T-cell (primary cell): Measurements from ENCODE around the gene SNX21. TPM values are rescaled to one million over a fixed set of nuclear protein-coding genes. Genes with fewer than 3 reads are reported as not detected.
"Not testable (repeated sequence)": the region's sequence is repeated elsewhere in the genome, so short reads cannot be mapped to it uniquely, and the experiment has no call there.

Experiments used
- ATAC-seq, 4 experiments: fragments of 200-7000 bp in 3 of 4; fragments of 150-1000 bp in 1 of 4; cut with Tn5 transposase; replicated peaks in 1 of 4; 1 replicate in 3 of 4; 2 replicates in 1 of 4; pipeline ENCODE4 v1.10.0; 2021; ENCODE audit warnings: moderate library complexity in 3 of 4, mild to moderate bottlenecking in 2 of 4, moderate number of reproducible peaks in 1 of 4
- CTCF ChIA-PET, 2 donors: fragments of 300-600 bp; sonication (Branson Sonifier 250); formaldehyde crosslinking; loops; one replicate each; lab custom pipeline; 2022; ENCODE audit warnings: antibody characterized with exemption in 2 of 2; lab: Charles Lee
- POLR2A ChIA-PET, 2 donors: fragments of 300-600 bp; sonication (Branson Sonifier 250); formaldehyde crosslinking; loops; one replicate each; lab custom pipeline; 2022; ENCODE audit warnings: antibody characterized with exemption in 2 of 2; lab: Charles Lee
- DNase-seq, 35 experiments: peaks; one replicate each; pipeline versions ENCODE4 v3.0.0 to v3.0.0-alpha.2; 2013 to 2023
- H3K27ac ChIP-seq: one replicate; pipeline ENCODE4 v1.5.1; 2013; ENCODE audit warnings: low read length
- H3K27me3 ChIP-seq, 2 experiments: replicated peaks in 1 of 2; 1 replicate in 1 of 2; 2 replicates in 1 of 2; pipeline versions ENCODE4 v1.6.1 to v1.7.0; 2013; ENCODE audit warnings: low read length in 1 of 2, mixed read lengths in 1 of 2; ENCODE audit not compliant: control insufficient read depth in 2 of 2, insufficient read depth in 2 of 2; ENCODE audit errors: extremely low read depth in 1 of 2
- H3K36me3 ChIP-seq, 2 donors: 1 replicate in 1 of 2; 2 replicates in 1 of 2; pipeline versions ENCODE4 v1.6.1 to v1.7.0; 2013; ENCODE audit warnings: low read length in 1 of 2; ENCODE audit not compliant: control insufficient read depth in 2 of 2, insufficient read depth in 1 of 2; ENCODE audit errors: extremely low read depth in 1 of 2
- H3K4me1 ChIP-seq, 2 experiments: 1 replicate in 1 of 2; 2 replicates in 1 of 2; pipeline versions ENCODE4 v1.6.1 to v1.7.0; 2013; ENCODE audit warnings: low read length in 2 of 2, mixed read lengths in 1 of 2; ENCODE audit not compliant: insufficient read depth in 2 of 2, control insufficient read depth in 1 of 2; ENCODE audit errors: extremely low read depth in 1 of 2
- H3K4me3 ChIP-seq, 2 donors: 1 replicate in 1 of 2; 2 replicates in 1 of 2; pipeline versions ENCODE4 v1.5.1 to v1.7.0; 2013; ENCODE audit warnings: mild to moderate bottlenecking in 2 of 2, low read length in 1 of 2, moderate library complexity in 1 of 2; ENCODE audit not compliant: control insufficient read depth in 1 of 2; ENCODE audit errors: extremely low read depth in 1 of 2
- H3K9me3 ChIP-seq: 2 replicates; pipeline ENCODE4 v1.7.0; 2013
- H3K27ac Mint-ChIP-seq, 2 donors: one replicate each; pipeline ENCODE4 v1.8.0; 2020 to 2021; ENCODE audit warnings: mild to moderate bottlenecking in 2 of 2, mixed read lengths in 2 of 2
- H3K27me3 Mint-ChIP-seq, 2 donors: one replicate each; pipeline ENCODE4 v1.8.0; 2021 to 2022; ENCODE audit warnings: mixed read lengths in 2 of 2
- H3K36me3 Mint-ChIP-seq: one replicate; pipeline ENCODE4 v1.8.0; 2021; ENCODE audit warnings: mixed read lengths
- H3K4me1 Mint-ChIP-seq, 3 donors: one replicate each; pipeline ENCODE4 v1.8.0; 2020 to 2022; ENCODE audit warnings: mixed read lengths in 3 of 3, mild to moderate bottlenecking in 1 of 3
- H3K4me3 Mint-ChIP-seq, 3 donors: one replicate each; pipeline ENCODE4 v1.8.0; 2020 to 2022; ENCODE audit warnings: mild to moderate bottlenecking in 3 of 3, mixed read lengths in 3 of 3, moderate library complexity in 3 of 3
- H3K9me3 Mint-ChIP-seq, 3 donors: one replicate each; pipeline ENCODE4 v1.8.0; 2020 to 2022; ENCODE audit warnings: mixed read lengths in 3 of 3
- WGBS: methylation state at CpG from one replicate; pipeline ENCODE4 v1.1.5; 2013; ENCODE audit warnings: missing lambda C conversion rate; ENCODE audit not compliant: insufficient coverage; 5-methylcytosine and 5-hydroxymethylcytosine counted together
- total RNA-seq, 35 experiments: library from RNA in 6 of 35; stranded (reverse) in 6 of 35; fragments of 120-200 nt in 1 of 35; gene quantifications; one replicate each; pipeline versions ENCODE4 v1.2.1 to v1.2.4 and lab custom pipeline; 2013 to 2026

The SNX21 gene
- total RNA-seq, 5 donors from 2014 or later (not counting 1 experiment from before 2014, with no cell fraction given) = 1.1 to 3.5 (median 2.1) TPM

DNA sequence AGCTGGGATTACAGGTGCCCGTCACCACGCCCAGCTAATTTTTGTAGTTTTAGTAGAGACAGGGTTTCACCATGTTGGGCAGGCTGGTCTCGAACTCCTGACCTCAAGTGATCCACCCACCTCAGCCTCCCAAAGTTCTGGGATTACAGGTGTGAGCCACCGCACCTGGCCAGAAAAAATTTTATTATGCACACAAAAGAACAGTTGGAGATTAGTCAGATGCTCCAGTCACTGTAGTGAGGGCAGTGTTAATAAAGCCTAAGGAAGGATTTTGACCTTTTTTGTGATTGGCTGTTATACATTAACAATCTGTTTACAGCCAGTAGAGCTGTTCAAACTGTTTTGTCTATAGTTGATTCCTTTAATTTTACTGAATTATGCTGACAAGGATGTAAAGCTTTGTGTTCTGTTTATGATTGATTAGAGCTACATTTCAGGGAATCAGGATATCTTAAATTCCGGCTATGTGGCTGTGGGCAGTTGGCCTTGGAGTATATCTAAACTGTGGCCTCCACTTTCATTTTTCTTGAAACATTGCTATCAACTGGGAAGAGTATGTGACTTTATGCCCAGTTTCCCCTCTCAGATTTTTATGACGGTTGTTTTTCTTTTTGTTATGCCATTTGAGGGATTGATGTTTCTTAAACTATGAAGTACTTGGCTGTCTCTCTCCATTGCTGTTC lies 33.7 kb downstream of the SNX21 start:
- Histone ChIP-seq H3K27me3 (no peaks in the 10 kb centered on the region), H3K4me1 (no peaks in the 10 kb centered on the region), H3K27ac (no peak overlapping the region), H3K36me3 (peaks cover 0 to 6% of the 10 kb centered on the region in 2 donors), H3K4me3 (no peak overlapping the region), H3K9me3 (no peaks in the 10 kb centered on the region)
- H3K9me3 Mint-ChIP-seq = no peaks in the 10 kb centered on the region
- H3K4me1 Mint-ChIP-seq = peaks cover 0 to 2% (median 0%) of the 10 kb centered on the region in 3 donors
- H3K27me3 Mint-ChIP-seq = no peaks in the 10 kb centered on the region
- H3K36me3 Mint-ChIP-seq = peaks cover 4% of the 10 kb centered on the region
- POLR2A ChIA-PET = interaction anchor here in 1 of 2 donors (0.6 kb wide), 1 partner anchor 683 kb away, joined by 3 read pairs; no protein-coding TSS in a partner anchor
- no peak overlapping the region for H3K27ac Mint-ChIP-seq
- CTCF ChIA-PET = no interaction called here
- no CpG with 5 or more reads among the region's 6 CpGs for WGBS
- DNase-seq = no peak
- H3K4me3 Mint-ChIP-seq = no peak overlapping the region
- ATAC-seq = no peak

GRCh38 chr20:45867819-45868176 lies 34.2 kb downstream of the SNX21 start:
- Histone ChIP-seq H3K4me1 (no peaks in the 10 kb centered on the region), H3K36me3 (peaks cover 0 to 6% of the 10 kb centered on the region in 2 donors), H3K9me3 (no peaks in the 10 kb centered on the region), H3K27ac (no peak overlapping the region), H3K4me3 (no peak overlapping the region), H3K27me3 (no peaks in the 10 kb centered on the region)
- H3K27me3 Mint-ChIP-seq = no peaks in the 10 kb centered on the region
- CTCF ChIA-PET = no interaction called here
- no peak overlapping the region for H3K4me3 Mint-ChIP-seq
- peaks cover 0 to 2% (median 0%) of the 10 kb centered on the region in 3 donors for H3K4me1 Mint-ChIP-seq
- POLR2A ChIA-PET = interaction anchor here in 1 of 2 donors (0.6 kb wide), 1 partner anchor 30 kb away, joined by 3 read pairs; no protein-coding TSS in a partner anchor
- DNase-seq (no peak), ATAC-seq (no peak)
- H3K27ac Mint-ChIP-seq = no peak overlapping the region
- peaks cover 7% of the 10 kb centered on the region for H3K36me3 Mint-ChIP-seq
- H3K9me3 Mint-ChIP-seq = no peaks in the 10 kb centered on the region

DNA sequence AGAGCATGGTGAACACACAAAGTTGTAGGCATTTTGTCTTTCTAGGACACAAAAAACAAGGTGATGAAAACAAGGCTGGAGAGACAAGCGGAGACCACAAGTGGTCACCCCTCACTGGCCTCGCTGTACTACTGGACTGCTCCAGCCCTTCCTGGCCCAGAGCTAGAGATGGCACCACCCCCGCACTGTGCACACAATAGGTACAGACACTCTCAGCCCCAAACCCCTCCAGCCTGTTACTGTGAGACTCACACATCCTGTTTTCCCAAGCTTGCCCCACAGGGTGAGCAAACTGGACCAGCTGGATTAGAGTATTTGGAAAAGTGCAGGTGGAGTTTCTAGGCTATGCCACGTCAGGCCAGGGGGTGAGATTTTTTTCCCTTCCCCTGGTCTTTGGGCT lies 39.0 kb downstream of the SNX21 start:
- DNase-seq (no peak), ATAC-seq (no peak)
- H3K4me1 ChIP-seq = no peaks in the 10 kb centered on the region
- Mint-ChIP-seq H3K36me3 (peaks cover 17% of the 10 kb centered on the region), H3K27me3 (no peaks in the 10 kb centered on the region), H3K4me3 (no peak overlapping the region), H3K9me3 (no peaks in the 10 kb centered on the region), H3K27ac (no peak overlapping the region), H3K4me1 (no peaks in the 10 kb centered on the region)
- peaks cover 10 to 12% of the 10 kb centered on the region in 2 donors for H3K36me3 ChIP-seq
- ChIA-PET CTCF (no interaction called here), POLR2A (no interaction called here)
- no peak overlapping the region for H3K27ac ChIP-seq
- H3K9me3 ChIP-seq = no peaks in the 10 kb centered on the region
- no peak overlapping the region for H3K4me3 ChIP-seq
- WGBS = 100% methylated on average over 2 of the region's 4 CpGs
- no peaks in the 10 kb centered on the region for H3K27me3 ChIP-seq

- Mint-ChIP-seq H3K27me3 (no peaks in the 10 kb centered on the region), H3K36me3 (peaks cover 17% of the 10 kb centered on the region), H3K27ac (no peak overlapping the region), H3K4me1 (no peaks in the 10 kb centered on the region), H3K9me3 (no peaks in the 10 kb centered on the region), H3K4me3 (no peak overlapping the region)
- H3K4me1 ChIP-seq = no peaks in the 10 kb centered on the region
- H3K9me3 ChIP-seq = no peaks in the 10 kb centered on the region
- WGBS = no CpG with 5 or more reads among the region's 1 CpG
- peaks cover 12 to 19% of the 10 kb centered on the region in 2 donors for H3K36me3 ChIP-seq
- no peak overlapping the region for H3K27ac ChIP-seq
- no peak overlapping the region for H3K4me3 ChIP-seq
- DNase-seq (no peak), ATAC-seq (no peak)
- CTCF ChIA-PET = no interaction called here
- no peaks in the 10 kb centered on the region for H3K27me3 ChIP-seq
- POLR2A ChIA-PET = no interaction called here
Measured at GRCh38 chr20:45873409-45874103, 40.0 kb downstream of the SNX21 start.

DNA sequence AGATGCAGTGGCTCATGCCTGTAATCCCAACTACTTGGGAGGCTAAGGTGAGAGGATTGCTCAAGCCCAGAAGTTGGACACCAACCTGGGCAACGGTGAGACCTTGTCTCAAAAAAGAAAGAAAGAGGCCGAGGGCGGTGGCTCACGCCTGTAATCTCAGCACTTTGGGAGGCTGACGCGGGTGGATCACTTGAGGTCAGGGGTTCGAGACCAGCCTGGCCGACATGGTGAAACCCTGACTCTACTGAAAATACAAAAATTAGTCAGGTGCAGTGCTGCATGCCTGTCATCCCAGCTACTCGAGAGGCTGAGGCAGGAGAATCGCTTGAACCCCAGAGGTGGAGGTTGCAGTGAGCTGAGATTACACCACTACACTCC lies 40.5 kb downstream of the SNX21 start:
- H3K27me3 Mint-ChIP-seq, H3K4me3 Mint-ChIP-seq, H3K27ac ChIP-seq, ATAC-seq, H3K9me3 ChIP-seq, H3K27ac Mint-ChIP-seq, H3K27me3 ChIP-seq, H3K4me3 ChIP-seq, H3K4me1 ChIP-seq, DNase-seq, POLR2A ChIA-PET, H3K4me1 Mint-ChIP-seq, CTCF ChIA-PET, H3K9me3 Mint-ChIP-seq: not testable (repeated sequence)
- H3K36me3 ChIP-seq = peaks cover 12 to 19% of the 10 kb centered on the region in 2 donors
- peaks cover 17% of the 10 kb centered on the region for H3K36me3 Mint-ChIP-seq
- WGBS = 91% methylated on average over 7 of the region's 10 CpGs

- WGBS = 94% methylated on average over 4 of the region's 4 CpGs
- POLR2A ChIA-PET = no interaction called here
Measured at GRCh38 chr20:45874576-45874975, 41.0 kb downstream of the SNX21 start.

More at GRCh38 chr20:45874576-45874975, 41.0 kb downstream of the SNX21 start:
- Histone ChIP-seq H3K27ac (no peak overlapping the region), H3K4me1 (no peaks in the 10 kb centered on the region), H3K27me3 (no peaks in the 10 kb centered on the region), H3K9me3 (no peaks in the 10 kb centered on the region), H3K36me3 (peaks cover 10 to 19% of the 10 kb centered on the region in 2 donors), H3K4me3 (no peak overlapping the region)
- Mint-ChIP-seq H3K4me1 (no peaks in the 10 kb centered on the region), H3K4me3 (no peak overlapping the region), H3K36me3 (peaks cover 17% of the 10 kb centered on the region), H3K27ac (no peak overlapping the region), H3K9me3 (no peaks in the 10 kb centered on the region), H3K27me3 (no peaks in the 10 kb centered on the region)
- no peak for DNase-seq
- CTCF ChIA-PET = no interaction called here
- no peak for ATAC-seq
